ENCODE results near the gene ELMO3.
A peak's percentile ranks its signal among the peaks of the same experiment; 100 is the strongest.

Gene ELMO3

GRCh38 chr16:67181346-67181745, 17.6 kb upstream of the ELMO3 start:
- H3K27ac Mint-ChIP-seq = no peak overlapping the region
- H3K9me3 Mint-ChIP-seq = no peaks in the 10 kb centered on the region
- no peak for DNase-seq
- H3K27me3 Mint-ChIP-seq = no peaks in the 10 kb centered on the region
- no peak for ATAC-seq (replicated peaks)
- H3K4me1 Mint-ChIP-seq (ENCODE audit: low read depth in 2 of 2) = peaks cover 17 to 22% of the 10 kb centered on the region in 2 donors
- H3K4me3 Mint-ChIP-seq = no peak overlapping the region
- peaks cover 5% of the 10 kb centered on the region for H3K36me3 Mint-ChIP-seq (ENCODE audit: insufficient read depth)

DNA sequence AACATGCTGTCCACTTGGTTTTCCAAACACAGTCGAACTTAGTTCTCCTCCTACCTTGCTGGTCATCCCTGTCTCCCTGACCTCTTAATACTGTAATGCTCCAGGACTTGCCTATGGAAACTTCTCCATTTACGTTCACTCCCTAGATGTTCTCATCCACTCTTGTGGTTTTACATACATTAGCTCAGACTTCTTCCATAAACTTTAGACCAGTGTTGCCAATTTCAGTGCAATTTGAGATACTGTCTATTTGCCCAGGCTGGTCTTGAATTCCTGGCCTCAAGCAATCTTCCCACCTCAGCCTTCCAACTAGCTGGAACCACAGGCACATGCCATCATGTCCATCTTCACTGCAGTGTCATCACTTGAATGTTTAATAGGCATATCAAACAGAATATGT, 16.6 kb upstream of the ELMO3 start:
- Mint-ChIP-seq H3K27ac (no peak overlapping the region), H3K27me3 (no peaks in the 10 kb centered on the region)
- DNase-seq = no peak

DNA sequence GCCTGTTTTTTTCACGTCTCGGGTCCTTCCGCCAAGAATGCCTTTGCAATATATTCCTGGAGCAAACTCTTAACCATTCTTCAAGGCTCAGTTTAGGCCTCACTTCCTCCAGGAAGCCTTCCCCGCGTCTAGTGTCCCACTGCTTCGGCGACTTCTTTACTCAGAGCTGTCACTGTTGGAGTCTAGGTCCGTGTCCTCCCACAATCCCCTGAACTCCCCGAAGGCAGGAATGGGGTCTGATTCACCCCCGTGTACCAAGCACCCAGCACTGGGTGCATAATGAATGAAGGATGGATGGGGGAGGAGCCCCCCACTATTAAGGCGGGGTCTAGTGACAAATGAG, 15.7 kb upstream of the ELMO3 start:
- Mint-ChIP-seq H3K27me3 (no peaks in the 10 kb centered on the region), H3K27ac (no peak overlapping the region), H3K9me3 (no peaks in the 10 kb centered on the region), H3K4me1 (ENCODE audit: low read depth in 2 of 2) (peaks cover 7 to 15% of the 10 kb centered on the region in 2 donors), H3K36me3 (ENCODE audit: insufficient read depth) (peaks cover 5% of the 10 kb centered on the region), H3K4me3 (no peak overlapping the region)
- ATAC-seq (replicated peaks) (no peak), DNase-seq (no peak)

More for the DNA sequence above, 16.6 kb upstream of the ELMO3 start:
- peaks cover 12 to 21% of the 10 kb centered on the region in 2 donors for H3K4me1 Mint-ChIP-seq (ENCODE audit: low read depth in 2 of 2)
- ATAC-seq (replicated peaks) = no peak
- H3K4me3 Mint-ChIP-seq = no peak overlapping the region
- no peaks in the 10 kb centered on the region for H3K9me3 Mint-ChIP-seq
- peaks cover 5% of the 10 kb centered on the region for H3K36me3 Mint-ChIP-seq (ENCODE audit: insufficient read depth)

GRCh38 chr16:67183627-67184452, 15.1 kb upstream of the ELMO3 start, which contains the start of gene MATCAP1:
Gene MATCAP1 (minus strand): TSS chr16:67183963. CDS start chr16:67180610, 3,353 bp downstream.
- peaks cover 5% of the 10 kb centered on the region for H3K36me3 Mint-ChIP-seq (ENCODE audit: insufficient read depth)
- peak within 1 kb of the TSS in 1 of 2 donors; percentile 90 for H3K27ac Mint-ChIP-seq
- H3K9me3 Mint-ChIP-seq = no peaks in the 10 kb centered on the region
- DNase-seq (peak; percentile 89 to 93 (median 89)), ATAC-seq (replicated peaks) (peak; percentile 93)
- no peaks in the 10 kb centered on the region for H3K27me3 Mint-ChIP-seq
- no peak within 1 kb of the TSS for H3K4me3 Mint-ChIP-seq
- peaks cover 7 to 13% of the 10 kb centered on the region in 2 donors for H3K4me1 Mint-ChIP-seq (ENCODE audit: low read depth in 2 of 2)

DNA sequence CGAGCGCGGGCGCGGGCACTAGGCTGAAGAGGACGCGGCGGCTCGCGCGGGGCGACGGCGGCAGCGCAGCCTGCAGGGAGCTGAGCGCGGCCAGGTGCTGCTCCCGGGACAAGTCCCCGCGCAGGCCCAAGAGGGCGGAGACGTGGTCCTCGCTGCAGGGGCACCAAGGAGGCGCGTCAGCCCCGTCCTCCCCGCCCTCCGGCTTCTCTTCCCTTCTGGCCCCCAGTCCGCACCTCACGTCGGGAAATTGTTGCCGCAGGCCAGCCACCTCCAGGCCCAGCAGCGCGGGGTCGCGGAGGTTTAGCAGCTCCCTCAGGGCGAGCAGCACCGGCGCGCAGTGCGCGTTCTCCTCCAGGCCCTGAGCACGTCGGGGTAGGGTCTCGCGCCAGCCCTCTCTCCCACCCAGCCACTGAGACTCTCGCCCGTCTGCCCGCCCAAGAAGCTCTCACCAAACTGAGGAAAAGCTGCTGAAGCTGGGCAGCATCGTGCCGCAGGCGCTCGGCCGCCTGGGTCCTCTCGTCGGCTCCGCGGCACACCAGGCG, 14.4 kb upstream of the ELMO3 start:
- ATAC-seq (replicated peaks) (peak; percentile 4), DNase-seq (no peak)
- Mint-ChIP-seq H3K4me1 (ENCODE audit: low read depth in 2 of 2) (peaks cover 7 to 11% of the 10 kb centered on the region in 2 donors), H3K27me3 (no peaks in the 10 kb centered on the region), H3K36me3 (ENCODE audit: insufficient read depth) (peaks cover 5% of the 10 kb centered on the region), H3K9me3 (no peaks in the 10 kb centered on the region), H3K4me3 (no peak overlapping the region), H3K27ac (peak overlapping the region in 1 of 2 donors; percentile 90)

GRCh38 chr16:67184995-67185650, 13.8 kb upstream of the ELMO3 start:
- H3K36me3 Mint-ChIP-seq (ENCODE audit: insufficient read depth) = peaks cover 5% of the 10 kb centered on the region
- H3K27me3 Mint-ChIP-seq = no peaks in the 10 kb centered on the region
- ATAC-seq (replicated peaks) (peak; percentile 29), DNase-seq (peak; percentile 85 to 89 (median 87))
- no peaks in the 10 kb centered on the region for H3K9me3 Mint-ChIP-seq
- H3K27ac Mint-ChIP-seq = peak overlapping the region; percentile 82 to 90
- H3K4me3 Mint-ChIP-seq = no peak overlapping the region
- H3K4me1 Mint-ChIP-seq (ENCODE audit: low read depth in 2 of 2) = peaks cover 7 to 11% of the 10 kb centered on the region in 2 donors

DNA sequence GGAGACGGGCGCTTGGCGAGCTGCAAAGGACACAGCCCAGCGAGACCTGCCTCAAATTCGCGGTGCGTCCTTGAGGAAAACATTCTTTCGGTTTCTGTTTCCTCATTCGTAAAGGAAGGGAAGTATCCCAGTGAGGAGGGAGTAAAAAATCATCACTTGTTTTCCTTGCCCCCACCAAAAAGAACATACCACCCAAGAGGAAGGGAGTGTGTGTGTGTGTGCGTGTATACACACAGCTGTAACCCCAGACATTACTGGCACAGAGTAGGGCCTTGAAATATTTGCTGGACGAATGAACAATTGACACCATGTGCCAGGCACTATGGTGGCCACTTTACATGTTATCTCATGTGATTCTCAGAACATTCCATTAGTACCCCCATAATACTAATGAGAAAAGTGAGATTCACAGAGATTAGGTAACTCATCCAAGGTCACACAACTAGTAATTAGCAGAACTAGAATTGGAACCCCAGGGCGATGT, 13.2 kb upstream of the ELMO3 start:
- Mint-ChIP-seq H3K9me3 (no peaks in the 10 kb centered on the region), H3K4me1 (ENCODE audit: low read depth in 2 of 2) (peaks cover 7 to 11% of the 10 kb centered on the region in 2 donors), H3K36me3 (ENCODE audit: insufficient read depth) (peaks cover 5% of the 10 kb centered on the region), H3K4me3 (no peak overlapping the region), H3K27me3 (no peaks in the 10 kb centered on the region), H3K27ac (peak overlapping the region; percentile 82 to 90)
- no peak for ATAC-seq (replicated peaks)
- DNase-seq = no peak

DNA sequence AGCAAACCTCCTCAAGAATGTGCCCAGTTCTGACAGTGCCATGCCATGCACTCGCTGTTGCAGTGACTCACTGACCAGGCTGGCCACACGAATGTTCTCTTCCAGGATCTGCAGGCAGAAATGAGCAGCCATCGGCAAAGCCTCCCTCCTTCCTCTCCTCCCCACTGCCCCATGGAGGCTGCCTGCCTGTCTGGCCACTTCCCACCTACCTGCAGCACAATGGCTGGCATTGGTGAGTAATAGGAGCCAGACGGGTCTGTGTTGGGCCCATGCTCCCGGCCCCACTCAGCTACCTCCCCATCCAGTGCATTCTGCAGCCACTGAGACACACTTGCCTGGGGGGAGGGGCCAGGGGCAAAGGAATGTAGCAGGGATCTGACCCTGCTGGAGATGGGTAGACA, 12.4 kb upstream of the ELMO3 start:
- no peak for DNase-seq
- H3K9me3 Mint-ChIP-seq = no peaks in the 10 kb centered on the region
- H3K27me3 Mint-ChIP-seq = no peaks in the 10 kb centered on the region
- no peak for ATAC-seq (replicated peaks)
- H3K4me1 Mint-ChIP-seq (ENCODE audit: low read depth in 2 of 2) = peaks cover 11 to 13% of the 10 kb centered on the region in 2 donors
- no peak overlapping the region for H3K4me3 Mint-ChIP-seq
- H3K36me3 Mint-ChIP-seq (ENCODE audit: insufficient read depth) = peaks cover 7% of the 10 kb centered on the region
- no peak overlapping the region for H3K27ac Mint-ChIP-seq

- H3K4me3 Mint-ChIP-seq = no peak overlapping the region
These were observed 11.6 kb upstream of the ELMO3 start for GRCh38 chr16:67187175-67187890.

GRCh38 chr16:67188323-67188722, 10.6 kb upstream of the ELMO3 start:
- no peaks in the 10 kb centered on the region for H3K27me3 Mint-ChIP-seq
- H3K27ac Mint-ChIP-seq = no peak overlapping the region
- peaks cover 23 to 28% of the 10 kb centered on the region in 2 donors for H3K4me1 Mint-ChIP-seq (ENCODE audit: low read depth in 2 of 2)
- ATAC-seq (replicated peaks) (no peak), DNase-seq (no peak)
- H3K4me3 Mint-ChIP-seq = no peak overlapping the region
- H3K36me3 Mint-ChIP-seq (ENCODE audit: insufficient read depth) = peaks cover 19% of the 10 kb centered on the region
- H3K9me3 Mint-ChIP-seq = no peaks in the 10 kb centered on the region

More at GRCh38 chr16:67187175-67187890, 11.6 kb upstream of the ELMO3 start:
- no peaks in the 10 kb centered on the region for H3K9me3 Mint-ChIP-seq
- no peaks in the 10 kb centered on the region for H3K27me3 Mint-ChIP-seq
- no peak for DNase-seq
- H3K4me1 Mint-ChIP-seq (ENCODE audit: low read depth in 2 of 2) = peaks cover 15 to 18% of the 10 kb centered on the region in 2 donors
- no peak for ATAC-seq (replicated peaks)
- peaks cover 10% of the 10 kb centered on the region for H3K36me3 Mint-ChIP-seq (ENCODE audit: insufficient read depth)
- no peak overlapping the region for H3K27ac Mint-ChIP-seq

DNA sequence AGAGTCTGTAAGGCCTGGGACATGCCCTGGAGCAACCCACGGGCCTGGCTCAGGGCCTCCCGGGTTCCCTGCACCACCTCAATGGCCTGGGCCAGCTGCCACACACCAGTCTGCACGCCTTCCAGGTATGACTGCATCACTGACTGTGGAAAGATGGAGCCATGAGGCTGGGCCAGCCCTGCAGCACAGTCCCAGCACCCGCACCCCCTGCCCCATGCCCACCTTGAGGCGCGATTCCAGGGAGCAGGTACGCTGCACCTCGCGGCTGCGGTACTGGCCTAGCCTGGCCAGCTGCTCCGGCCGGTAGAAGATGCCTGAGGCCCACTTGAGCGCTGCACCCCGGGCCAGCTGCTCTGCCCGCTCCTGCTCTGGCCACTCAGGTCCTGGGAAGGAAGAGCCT, 10.1 kb upstream of the ELMO3 start:
- ATAC-seq (replicated peaks) = no peak
- no peak for DNase-seq
- H3K4me3 Mint-ChIP-seq = no peak overlapping the region
- H3K9me3 Mint-ChIP-seq = no peaks in the 10 kb centered on the region
- no peak overlapping the region for H3K27ac Mint-ChIP-seq
- no peaks in the 10 kb centered on the region for H3K27me3 Mint-ChIP-seq
- H3K36me3 Mint-ChIP-seq (ENCODE audit: insufficient read depth) = peaks cover 22% of the 10 kb centered on the region
- H3K4me1 Mint-ChIP-seq (ENCODE audit: low read depth in 2 of 2) = peaks cover 28 to 32% of the 10 kb centered on the region in 2 donors

GRCh38 chr16:67190041-67190440, 8.9 kb upstream of the ELMO3 start, which contains the start of gene EXOC3L1:
Gene EXOC3L1 (minus strand): TSS chr16:67190136. CDS start chr16:67189676, 460 bp downstream.
- Mint-ChIP-seq H3K4me1 (ENCODE audit: low read depth in 2 of 2) (peaks cover 31 to 32% of the 10 kb centered on the region in 2 donors), H3K4me3 (no peak within 1 kb of the TSS), H3K36me3 (ENCODE audit: insufficient read depth) (peaks cover 28% of the 10 kb centered on the region), H3K27ac (no peak within 1 kb of the TSS), H3K27me3 (no peaks in the 10 kb centered on the region), H3K9me3 (no peaks in the 10 kb centered on the region)
- ATAC-seq (replicated peaks) = no peak
- DNase-seq = no peak
